Eye (tissue), 1 donor: ENCODE measurements around the gene KLHL24.
"Not testable (repeated sequence)": the region's sequence is repeated elsewhere in the genome, so short reads cannot be mapped to it uniquely, and the experiment has no call there.

ENCODE experiments used
- DNase-seq: peaks from one replicate; pipeline ENCODE4 v3.0.0-alpha.2; 2015

KLHL24 gene

DNA sequence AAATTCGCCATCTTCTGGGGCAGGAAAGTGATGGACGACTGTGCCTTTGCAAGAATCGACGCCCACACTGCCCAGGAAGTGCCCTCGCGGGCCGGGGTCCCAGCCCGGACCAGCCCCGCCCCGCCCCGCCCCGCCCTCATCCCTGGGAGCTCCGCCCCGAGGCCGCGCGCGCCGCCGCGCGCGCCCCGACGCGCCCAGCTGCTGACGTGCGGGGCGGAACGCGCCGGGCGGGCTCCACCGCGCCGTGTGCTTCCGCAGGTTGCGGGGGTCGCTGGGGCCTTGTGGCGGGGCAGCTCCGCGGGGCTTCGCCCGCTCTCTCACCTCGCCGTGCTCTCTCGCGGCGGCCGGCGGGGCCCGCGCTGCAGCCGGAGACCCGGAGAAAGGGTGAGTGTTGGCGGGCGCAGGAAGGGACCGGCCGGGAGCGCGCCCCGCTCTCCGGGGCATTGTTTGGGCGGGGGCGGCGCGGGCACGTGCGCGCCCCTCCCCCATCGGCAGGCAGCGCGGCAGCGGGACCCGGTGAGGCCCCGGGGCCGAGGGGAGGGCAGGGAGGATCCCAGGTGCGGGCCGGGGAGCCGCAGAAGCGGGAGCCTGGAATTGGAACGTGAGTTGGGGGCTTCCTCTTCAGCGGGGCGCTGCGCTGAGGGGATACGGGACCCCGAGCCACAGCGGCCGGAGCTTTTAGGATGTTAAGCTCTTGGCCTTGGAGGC is 62.3 kb downstream of the KLHL24 start, which contains the start of gene YEATS2:
Gene YEATS2 (plus strand): TSS at position 188 of the 708 bp plus-strand sequence. CDS start 17,366 bp downstream, outside the sequence.
- peak; percentile 90 for DNase-seq

DNA sequence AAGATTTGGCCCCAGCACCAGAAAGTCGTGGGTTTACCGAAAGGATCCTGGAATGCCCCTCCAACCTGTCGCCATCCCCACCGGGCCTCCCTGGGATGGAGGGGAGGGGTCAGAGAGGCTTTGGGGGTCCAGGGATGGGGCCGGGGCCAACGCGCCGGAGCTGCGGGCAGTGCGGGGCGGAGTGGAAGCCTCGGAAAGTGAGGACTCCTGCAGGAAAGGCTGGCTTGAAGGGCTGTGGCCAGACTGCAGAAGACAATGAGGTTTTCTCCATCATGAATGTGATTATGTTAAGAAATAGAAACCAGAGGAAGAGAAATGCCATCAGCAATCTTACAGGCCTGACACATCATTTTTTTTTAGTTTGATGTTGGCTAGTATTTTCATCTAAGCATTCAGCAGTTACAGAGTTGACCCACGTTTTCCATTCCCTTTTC is 62.9 kb downstream of the KLHL24 start:
- peak; percentile 81 for DNase-seq

DNA sequence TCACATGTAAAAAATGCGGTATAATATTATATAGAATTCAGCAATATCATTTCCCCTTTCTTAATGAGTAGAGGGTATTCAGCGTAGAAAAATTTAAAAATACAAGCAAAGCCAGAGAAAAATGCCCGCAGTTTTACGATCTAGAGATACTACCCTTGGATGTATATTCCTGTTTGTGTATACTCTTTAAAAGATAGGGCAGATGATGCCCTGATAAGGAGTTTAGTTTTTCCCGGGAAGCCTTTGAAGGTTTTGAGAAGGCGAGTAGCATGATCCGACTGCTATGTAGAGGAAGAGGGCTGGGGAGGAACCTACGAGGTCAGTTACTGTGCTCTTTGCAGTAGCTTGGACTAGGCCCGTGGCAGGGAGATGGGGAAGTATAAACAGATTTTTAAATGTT is 63.3 kb downstream of the KLHL24 start:
- DNase-seq = peak; percentile 62

DNA sequence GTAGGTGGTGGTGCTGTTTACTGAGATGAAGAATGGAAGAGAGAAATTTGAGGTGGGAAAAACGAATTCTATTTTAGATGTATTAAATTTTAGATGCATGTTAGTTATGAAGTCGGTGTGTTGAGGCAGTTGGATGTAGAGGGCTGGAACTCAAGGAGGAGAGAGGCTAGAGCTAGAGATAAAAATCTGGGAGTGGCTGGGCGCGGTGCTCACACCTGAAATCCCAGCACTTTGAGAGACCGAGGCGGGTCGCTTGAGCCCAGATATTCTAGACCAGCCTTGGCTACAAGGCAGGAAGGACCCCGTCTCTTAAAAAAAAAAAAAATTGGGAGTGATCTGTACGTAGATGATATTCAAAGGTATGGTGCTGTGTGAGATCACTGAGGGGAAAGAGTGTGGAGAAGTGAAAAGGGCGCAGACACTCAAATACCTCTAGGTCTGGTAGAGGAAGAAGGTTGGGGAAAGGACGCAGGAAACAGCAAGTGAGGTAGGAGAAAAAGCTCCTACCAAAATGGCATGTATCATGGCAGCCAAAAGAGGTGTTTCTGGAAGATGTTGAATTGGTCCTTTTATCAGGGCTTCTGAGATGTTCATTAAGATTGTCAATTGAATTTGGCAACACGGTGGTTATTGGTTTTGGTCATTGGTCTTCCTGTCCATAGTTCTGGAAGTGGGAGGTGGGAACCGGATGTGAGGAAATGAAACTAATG is 64.0 kb downstream of the KLHL24 start:
- DNase-seq = peak; percentile 21

DNA sequence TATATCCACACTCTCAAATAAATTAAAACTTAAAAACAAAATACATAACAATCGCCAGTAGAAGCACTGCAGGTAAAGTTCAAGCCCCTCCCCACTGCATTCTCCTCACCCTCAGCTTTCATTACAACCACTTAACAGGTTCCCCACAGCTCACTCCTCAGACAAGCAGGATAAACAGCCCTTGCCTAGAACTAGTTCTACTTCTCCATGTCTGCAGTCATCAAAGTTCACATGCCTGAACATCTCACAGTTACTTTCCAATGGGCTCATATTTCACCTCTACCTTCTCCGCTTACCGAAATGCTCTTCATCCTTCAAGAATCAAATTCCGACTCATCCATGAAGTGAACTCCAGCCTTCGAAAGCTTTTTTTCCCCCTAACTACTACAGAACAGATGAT is 66.3 kb downstream of the KLHL24 start:
- DNase-seq = no peak

DNA sequence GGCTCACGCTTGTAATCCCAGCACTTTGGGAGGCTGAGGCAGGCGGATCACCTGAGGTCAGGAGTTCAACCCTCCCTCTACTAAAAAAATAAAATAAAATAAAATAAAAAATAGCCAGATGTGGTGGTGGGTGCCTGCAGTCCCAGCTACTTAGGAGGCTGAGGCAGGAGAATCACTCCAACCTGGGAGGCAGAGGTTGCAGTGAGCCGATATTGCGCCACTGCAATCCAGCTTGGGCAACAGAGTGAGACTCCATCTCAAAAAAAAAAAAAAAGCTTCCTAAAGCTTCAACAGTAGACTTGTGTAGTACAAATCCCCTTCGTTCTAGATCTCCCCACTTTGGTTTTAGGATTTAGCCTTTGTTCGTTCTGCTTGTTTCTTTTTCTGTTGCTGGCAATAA is 68.5 kb downstream of the KLHL24 start:
- DNase-seq = not testable (repeated sequence)

DNA sequence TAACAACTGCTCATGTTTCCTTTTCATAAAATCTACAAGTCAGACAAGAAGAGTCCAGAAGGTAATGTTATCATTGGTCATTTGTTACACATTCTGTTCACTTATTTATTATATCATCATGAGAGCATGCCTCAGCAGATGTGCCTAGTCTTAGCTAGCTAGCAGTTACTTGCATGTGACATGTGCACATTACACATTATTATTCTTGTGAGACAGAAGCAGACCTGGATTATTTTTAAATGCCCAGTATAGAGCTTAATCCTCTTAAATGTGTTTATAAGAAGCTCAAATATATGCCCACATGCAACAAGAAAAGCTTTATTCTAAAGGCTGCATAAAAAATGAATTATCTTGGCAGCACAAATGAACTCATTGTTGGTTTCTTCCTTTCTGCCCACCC is 74.8 kb downstream of the KLHL24 start:
- peak; percentile 19 for DNase-seq

DNA sequence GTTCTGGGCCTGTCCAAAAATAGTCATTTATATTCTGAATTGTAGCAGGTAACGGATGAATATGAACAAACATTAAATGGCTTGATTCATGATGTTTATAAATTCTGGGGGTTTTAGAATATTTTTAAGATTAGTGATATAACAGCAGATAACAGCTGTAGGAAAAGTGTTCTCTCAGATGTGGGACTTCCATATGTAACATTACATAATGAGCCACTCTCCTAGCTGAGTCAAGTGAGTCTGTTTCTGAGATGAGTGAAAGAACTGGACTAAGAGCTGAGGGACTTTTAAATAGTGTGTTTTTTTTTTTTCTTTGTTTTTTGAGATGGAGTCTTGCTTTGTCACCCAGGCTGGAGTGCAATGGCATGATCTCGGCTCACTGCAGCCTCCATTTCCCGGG is 76.1 kb downstream of the KLHL24 start:
- DNase-seq = no peak

DNA sequence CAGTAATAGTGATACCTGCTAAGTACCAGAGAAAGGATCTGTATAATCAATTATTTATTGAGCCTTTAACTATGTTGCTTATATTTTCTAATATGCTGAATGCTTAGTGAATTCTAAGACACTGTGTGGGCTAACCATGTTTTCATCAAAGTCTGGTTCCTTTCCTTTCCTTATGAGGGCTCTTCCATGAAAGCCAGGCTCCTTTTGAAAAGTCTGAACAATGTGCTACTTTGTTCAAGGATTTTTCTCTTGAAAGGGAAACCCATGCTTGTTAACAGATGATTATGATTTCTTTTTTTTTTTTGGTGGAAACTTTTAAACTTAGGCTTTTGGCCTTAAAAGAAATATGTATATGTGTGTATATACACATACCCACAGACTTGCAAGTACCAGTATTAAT is 79.2 kb downstream of the KLHL24 start:
- no peak for DNase-seq

DNA sequence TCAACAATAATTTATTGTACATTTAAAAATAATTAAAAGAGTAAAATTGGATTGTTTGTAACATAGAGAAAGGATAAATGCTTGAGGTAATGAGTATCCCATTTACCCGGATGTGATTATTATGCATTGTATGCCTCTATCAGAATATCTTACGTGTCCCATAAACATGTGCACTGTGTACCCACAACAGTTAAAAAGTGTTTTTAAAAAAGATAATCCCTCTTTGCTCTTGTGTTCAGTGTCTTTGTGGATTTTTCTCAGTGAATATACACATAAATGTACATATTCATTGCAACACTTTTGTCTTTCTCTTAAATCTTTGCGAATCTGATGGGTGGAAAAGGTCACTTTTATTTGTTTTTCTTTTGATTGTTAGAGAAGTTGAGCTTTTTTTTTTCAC is 82.6 kb downstream of the KLHL24 start:
- no peak for DNase-seq

DNA sequence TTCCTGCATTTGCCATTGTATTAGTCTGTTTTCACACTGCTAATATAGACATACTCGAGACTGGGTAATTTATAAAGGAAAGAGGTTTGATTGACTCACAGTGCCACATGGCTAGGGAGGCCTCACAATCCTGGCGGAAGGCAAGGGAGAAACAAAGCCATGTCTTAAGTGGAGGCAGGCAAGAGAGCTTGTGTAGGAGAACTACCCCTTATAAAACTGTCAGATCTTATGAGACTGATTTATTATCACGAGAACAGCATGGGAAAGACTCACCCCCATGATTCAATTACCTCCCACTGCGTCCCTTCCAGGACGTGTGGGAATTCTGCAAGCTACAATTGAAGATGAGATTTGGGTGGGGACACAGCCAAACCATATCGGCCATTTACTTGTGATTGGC is 90.0 kb downstream of the KLHL24 start:
- DNase-seq = no peak

DNA sequence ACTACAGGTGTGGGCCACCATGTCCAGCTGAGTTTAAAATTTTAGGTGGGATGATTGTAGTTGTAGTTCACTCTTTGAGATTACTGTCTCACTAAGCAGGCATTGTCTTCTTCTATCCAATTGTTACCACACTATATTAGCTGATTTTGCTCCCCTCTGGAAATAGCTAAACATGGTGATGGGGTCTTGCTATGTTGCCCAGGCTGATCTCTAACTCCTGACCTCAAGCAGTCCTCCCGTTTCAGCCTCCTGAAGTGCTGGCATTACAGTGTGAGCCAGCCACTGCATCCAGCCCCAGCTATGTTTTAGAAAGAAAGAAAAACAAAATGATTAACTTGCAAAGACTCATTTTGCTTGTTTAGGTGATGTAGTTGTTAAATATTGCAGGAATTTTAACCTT is 92.8 kb downstream of the KLHL24 start:
- no peak for DNase-seq

DNA sequence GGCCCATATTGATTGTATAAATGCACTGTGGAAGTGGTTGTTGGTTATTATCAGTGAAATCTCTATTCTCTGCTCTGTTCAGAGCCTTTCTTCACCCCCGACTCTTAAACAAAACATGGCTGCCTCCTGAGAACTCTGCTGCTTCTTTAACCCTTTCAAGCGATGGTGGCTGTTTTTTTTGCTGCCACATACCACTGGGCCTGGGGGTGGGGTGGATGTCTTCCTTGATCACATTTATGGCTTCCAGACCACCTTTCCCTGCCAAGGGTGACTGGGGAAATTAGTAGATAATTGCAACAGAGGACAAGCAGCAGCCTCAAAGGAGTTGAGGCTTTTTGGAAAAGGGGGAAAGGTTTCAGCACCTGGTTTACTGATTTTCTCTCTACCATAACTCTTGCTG is 94.9 kb downstream of the KLHL24 start:
- DNase-seq = no peak

DNA sequence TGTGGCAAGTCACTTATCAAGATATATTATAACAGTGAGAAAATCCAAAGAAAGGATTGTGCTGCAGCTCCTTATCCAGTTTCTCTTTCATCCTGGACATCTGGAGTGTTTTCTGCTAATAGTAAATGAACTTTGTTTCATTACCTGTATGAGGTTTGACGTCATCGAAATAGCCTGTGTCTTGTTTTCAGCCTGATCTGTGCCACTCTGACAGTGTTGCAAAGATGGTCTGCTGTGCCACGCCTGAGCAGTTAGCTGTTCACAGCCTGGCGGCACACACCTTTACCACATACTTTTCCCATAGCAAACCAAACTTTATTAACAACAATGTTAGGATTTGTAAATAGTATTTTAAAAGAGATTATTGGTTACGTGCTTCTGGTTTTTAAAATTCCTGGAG is 96.2 kb downstream of the KLHL24 start:
- DNase-seq = no peak

DNA sequence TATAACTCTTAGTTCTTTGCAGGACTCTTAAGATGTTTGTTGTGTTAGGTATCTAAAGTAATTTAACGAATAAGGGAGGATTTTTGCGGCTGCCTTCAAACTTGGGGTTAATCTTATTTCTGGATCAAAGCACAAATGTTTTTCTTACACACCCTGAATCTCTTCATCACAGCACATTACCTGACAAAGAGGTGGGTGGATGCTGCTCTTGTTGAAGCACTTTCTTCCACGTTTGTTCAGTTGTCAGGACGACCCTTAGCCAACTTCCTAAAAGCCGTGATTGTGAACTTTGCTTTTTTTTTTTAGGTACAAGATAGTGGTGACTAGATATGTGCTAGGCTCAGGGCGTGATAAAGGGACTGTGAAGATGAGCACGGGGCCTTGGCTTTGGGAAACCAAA is 98.1 kb downstream of the KLHL24 start:
- no peak for DNase-seq
